ENCODE data around the gene MRPL20.
"Not testable (repeated sequence)": the region's sequence is repeated elsewhere in the genome, so short reads cannot be mapped to it uniquely, and the experiment has no call there.

MRPL20 gene

DNA sequence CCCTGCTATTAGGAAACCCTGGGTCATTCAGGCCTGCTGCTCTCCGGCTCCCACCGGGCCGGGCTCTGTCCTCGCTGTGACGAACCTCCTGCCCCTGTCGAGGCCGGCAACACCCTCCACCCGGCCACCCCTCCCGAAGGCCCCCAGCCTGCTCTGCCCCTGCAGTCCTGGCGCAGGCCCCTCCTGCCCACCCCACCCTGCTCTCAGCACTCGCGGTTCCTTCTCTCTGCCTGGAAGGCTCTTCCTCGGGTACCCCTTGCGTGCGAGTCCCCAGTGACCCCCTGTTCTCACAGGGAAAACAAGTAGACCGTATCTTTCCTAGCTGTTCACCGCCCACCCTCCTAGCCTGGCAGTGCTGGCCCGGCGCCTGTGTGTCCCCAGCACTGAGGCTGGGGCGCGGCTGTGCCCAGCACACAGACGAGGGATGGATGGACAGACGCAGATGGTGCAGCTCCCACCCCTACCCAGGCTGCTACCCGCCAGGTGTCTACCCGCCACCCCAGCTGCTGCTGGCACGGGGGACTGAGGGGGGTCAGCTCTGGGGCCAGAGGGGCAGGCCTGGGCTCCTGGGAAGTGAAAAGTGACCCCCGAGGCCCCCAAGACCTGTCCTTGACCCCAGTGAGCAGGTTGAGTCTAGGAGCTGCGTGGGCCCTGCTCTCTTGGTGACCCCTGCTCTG lies 25.3 kb upstream of the MRPL20 start:
- POLR2A ChIA-PET (ENCODE audit: low non-redundant PET): interaction anchor here (0.6 kb wide), 1 partner anchor 36 kb away, joined by 11 read pairs; no protein-coding TSS in a partner anchor
- DNase-seq (ENCODE audit: low spot score): no peak
- CTCF ChIA-PET: interaction anchor here (1.0 kb wide), 1 partner anchor 32 kb away, joined by 5 read pairs; no protein-coding TSS in a partner anchor
- H3K27ac ChIP-seq: peak overlapping the region; percentile 57
- no peak for TF ChIP-seq CTCF (conservative IDR thresholded peaks at IDR 0.05; ENCODE audit: low read depth)

- TF ChIP-seq CTCF (conservative IDR thresholded peaks at IDR 0.05; ENCODE audit: low read depth): no peak
- ChIA-PET CTCF (no interaction called here), POLR2A (ENCODE audit: low non-redundant PET) (no interaction called here)
- no peak for DNase-seq (ENCODE audit: low spot score)
- H3K27ac ChIP-seq: peak overlapping the region; percentile 57
These were observed 24.8 kb upstream of the MRPL20 start for GRCh38 chr1:1431845-1432273.

GRCh38 chr1:1430992-1431844 lies 24.1 kb upstream of the MRPL20 start:
- DNase-seq (ENCODE audit: low spot score): no peak
- no peak for TF ChIP-seq CTCF (conservative IDR thresholded peaks at IDR 0.05; ENCODE audit: low read depth)
- ChIA-PET CTCF (interaction anchor here (1.1 kb wide), 1 partner anchor 10 kb away, joined by 3 read pairs; no protein-coding TSS in a partner anchor), POLR2A (ENCODE audit: low non-redundant PET) (interaction anchor here (0.6 kb wide), 1 partner anchor 16 kb away, joined by 8 read pairs; no protein-coding TSS in a partner anchor)
- H3K27ac ChIP-seq: peak overlapping the region; percentile 57

DNA sequence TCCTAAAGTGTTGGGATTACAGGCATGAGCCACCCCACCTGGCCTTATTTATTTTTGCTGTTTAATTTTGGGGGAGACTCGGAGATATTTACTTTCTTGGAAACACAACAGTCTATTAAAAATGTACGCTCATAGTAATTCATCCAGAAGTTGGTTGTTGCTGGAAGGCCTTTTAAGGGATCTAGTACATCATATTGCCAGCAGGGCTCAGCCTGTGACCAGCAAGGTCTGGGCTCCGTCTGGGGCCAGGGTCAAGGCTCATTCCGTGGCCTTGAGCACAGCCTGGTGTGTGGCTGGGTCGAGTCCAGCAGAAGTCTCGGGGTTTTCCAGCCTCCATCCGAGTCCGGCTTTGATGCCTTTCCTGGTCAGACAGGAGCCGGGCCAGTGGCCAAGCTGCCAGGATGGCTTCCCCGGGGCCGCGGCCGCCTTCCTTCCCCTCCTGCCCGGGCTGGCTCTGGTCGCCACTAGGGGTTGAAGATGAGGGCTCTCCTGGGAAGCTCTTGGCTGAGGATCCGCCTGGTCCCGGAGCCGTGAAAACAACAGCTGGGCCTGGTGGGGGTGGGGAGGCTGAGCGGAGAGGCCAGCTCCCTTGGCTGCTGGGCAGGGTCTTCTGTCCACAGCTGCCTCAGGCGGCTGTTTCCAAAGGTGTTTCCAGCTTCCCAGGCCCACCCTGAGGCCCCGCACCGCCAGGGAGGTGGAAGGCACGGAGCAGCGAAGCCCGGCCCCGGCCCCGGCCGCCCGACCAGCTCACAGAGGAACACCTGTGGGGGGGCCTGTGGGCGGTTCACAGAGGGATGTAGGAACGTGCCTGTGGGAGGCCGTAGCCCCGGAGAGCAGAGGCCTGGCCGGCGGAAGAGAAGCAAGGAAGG lies 23.3 kb upstream of the MRPL20 start:
- ChIA-PET CTCF (interaction anchor here (1.1 kb wide), 1 partner anchor 10 kb away, joined by 3 read pairs; no protein-coding TSS in a partner anchor), POLR2A (ENCODE audit: low non-redundant PET) (interaction anchor here (0.6 kb wide), 1 partner anchor 17 kb away, joined by 8 read pairs; no protein-coding TSS in a partner anchor)
- peak overlapping the region; percentile 41 for H3K27ac ChIP-seq
- no peak for TF ChIP-seq CTCF (conservative IDR thresholded peaks at IDR 0.05; ENCODE audit: low read depth)
- no peak for DNase-seq (ENCODE audit: low spot score)

- CTCF ChIA-PET: no interaction called here
- H3K27ac ChIP-seq: peak overlapping the region; percentile 41; the same call in 1 of the 2 replicates
- no peak for TF ChIP-seq CTCF (conservative IDR thresholded peaks at IDR 0.05; ENCODE audit: low read depth)
- POLR2A ChIA-PET (ENCODE audit: low non-redundant PET): interaction anchor here (0.7 kb wide), 1 partner anchor 24 kb away, joined by 5 read pairs; no protein-coding TSS in a partner anchor
- no peak for DNase-seq (ENCODE audit: low spot score)
These were observed 22.6 kb upstream of the MRPL20 start for GRCh38 chr1:1429671-1430073.

GRCh38 chr1:1428967-1429366 lies 21.9 kb upstream of the MRPL20 start:
- H3K27ac ChIP-seq; DNase-seq (ENCODE audit: low spot score): not testable (repeated sequence)
- ChIA-PET POLR2A (ENCODE audit: low non-redundant PET) (interaction anchor here (0.7 kb wide), 1 partner anchor 23 kb away, joined by 5 read pairs; no protein-coding TSS in a partner anchor), CTCF (interaction anchor here (0.6 kb wide), 1 partner anchor 76 kb away, joined by 5 read pairs; no protein-coding TSS in a partner anchor)

All from RWPE1 (cell line).